Prostate gland (tissue), 2 donors: Measurements from ENCODE around the gene TESK2.

Experiments used
- POLR2A ChIP-seq: fragments of 450-650 bp; IDR thresholded peaks from one replicate; pipeline ENCODE4 v1.6.1; 2016; ENCODE audit warnings: antibody characterized with exemption, mild to moderate bottlenecking
- TF ChIP-seq, protein P1 (sequence below), 4 experiments: fragments of 200-600 bp in 2 of 4; fragments of 450-650 bp in 2 of 4; sonication (generic) in 2 of 4; IDR thresholded peaks; 1 replicate in 3 of 4; 2 replicates in 1 of 4; pipeline ENCODE4 v1.5.1; 2016 to 2019; ENCODE audit warnings: antibody characterized with exemption in 4 of 4, mild to moderate bottlenecking in 2 of 4, moderate library complexity in 2 of 4

DNA sequence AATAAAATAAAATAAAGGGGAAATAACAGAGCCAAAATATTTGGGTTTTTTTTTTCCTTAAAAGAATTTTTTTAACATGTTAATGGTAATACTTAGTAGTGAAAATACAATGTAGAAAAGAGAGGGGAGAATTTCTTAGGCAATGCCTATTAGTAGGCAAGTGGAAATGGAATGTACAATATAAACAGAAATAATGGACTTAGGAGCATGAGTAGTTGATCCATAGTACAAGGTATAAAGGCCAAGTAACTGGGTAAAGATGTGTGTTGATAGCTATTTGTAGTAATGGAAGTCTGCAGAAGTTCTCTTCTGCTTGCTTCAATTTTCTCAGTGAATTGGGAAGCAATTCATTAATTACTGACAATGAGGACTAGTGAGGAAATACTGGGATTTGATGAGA lies 34.4 kb downstream of the TESK2 start:
- TF ChIP-seq, protein P1, sequence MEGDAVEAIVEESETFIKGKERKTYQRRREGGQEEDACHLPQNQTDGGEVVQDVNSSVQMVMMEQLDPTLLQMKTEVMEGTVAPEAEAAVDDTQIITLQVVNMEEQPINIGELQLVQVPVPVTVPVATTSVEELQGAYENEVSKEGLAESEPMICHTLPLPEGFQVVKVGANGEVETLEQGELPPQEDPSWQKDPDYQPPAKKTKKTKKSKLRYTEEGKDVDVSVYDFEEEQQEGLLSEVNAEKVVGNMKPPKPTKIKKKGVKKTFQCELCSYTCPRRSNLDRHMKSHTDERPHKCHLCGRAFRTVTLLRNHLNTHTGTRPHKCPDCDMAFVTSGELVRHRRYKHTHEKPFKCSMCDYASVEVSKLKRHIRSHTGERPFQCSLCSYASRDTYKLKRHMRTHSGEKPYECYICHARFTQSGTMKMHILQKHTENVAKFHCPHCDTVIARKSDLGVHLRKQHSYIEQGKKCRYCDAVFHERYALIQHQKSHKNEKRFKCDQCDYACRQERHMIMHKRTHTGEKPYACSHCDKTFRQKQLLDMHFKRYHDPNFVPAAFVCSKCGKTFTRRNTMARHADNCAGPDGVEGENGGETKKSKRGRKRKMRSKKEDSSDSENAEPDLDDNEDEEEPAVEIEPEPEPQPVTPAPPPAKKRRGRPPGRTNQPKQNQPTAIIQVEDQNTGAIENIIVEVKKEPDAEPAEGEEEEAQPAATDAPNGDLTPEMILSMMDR (IDR thresholded peaks at IDR 0.05) = no peak
- TF ChIP-seq POLR2A = no peak
